SW480 (cell line): Measurements from ENCODE around the gene CCN5.
"Not testable (repeated sequence)": the region's sequence is repeated elsewhere in the genome, so short reads cannot be mapped to it uniquely, and the experiment has no call there.

ENCODE experiments used
- DNase-seq: peaks from one replicate; pipeline ENCODE4 v3.0.0-alpha.2; 2016; ENCODE audit warnings: low spot score

The CCN5 gene

DNA sequence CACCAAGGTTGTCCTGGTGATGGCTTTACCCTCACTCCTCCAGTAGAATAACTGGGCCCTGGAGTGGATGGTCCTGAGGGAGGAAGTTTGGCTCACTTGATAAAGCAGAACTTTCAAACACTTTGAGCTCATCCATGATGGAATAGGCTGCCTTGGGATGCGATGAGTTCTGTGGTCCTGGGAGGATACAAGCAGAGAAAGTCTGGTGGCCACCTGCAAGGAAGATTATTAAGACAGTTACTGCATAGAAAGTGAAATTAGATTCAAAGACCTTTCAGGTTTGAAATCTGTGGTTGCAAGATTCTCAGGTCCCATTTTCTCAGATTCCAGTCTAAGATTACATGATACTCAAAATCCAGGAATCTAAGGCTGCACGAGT, 19.9 kb upstream of the CCN5 start:
- no peak for DNase-seq

DNA sequence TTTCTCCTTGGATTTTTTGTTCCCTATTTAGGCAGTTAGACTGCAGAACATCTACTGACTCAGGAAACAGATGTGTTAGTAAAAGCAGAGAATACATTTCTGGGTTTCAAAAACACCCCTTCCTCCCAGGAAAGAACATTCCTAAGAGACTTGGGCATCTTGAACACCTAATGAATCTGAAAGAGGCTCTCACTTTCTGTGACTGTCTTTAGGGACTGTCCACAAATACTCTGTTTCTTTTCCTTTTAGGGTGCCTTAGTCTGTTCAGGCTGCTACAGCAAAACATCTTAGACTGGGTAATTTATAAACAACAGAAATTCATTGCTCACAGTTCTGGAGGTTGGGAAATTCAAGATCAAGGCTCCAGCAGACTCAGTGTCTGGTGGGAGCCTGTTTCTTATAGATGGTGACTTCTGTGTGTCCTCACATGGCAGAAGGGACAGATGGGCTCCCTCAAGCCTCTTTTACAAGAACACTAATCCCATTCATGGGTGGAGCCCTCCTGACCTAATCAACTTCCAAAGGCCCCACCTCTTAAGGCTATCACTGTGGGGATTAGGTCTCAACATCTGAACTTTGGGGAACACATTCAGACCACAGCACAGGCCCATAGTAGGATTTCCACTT, 19.4 kb upstream of the CCN5 start:
- no peak for DNase-seq

DNA sequence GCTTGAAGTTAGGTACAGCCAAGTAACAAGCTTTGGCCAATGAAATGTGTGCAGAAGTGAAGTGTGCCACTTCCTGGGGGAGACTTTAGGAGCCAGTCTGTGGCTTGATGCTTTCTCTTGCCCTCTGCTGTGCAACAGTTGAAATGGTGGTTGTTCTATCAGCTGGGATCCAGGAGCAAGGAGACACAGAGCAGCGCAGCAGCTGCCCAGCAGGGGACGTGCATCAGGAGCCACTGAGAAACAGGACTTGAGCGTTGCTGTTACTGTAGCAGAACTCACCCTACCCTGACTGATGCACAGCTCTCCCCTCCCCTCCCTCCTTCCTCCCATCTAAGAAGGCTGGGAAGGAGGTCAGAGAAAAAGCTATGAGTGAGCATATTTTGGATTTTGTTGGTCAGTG, 18.9 kb upstream of the CCN5 start:
- no peak for DNase-seq

DNA sequence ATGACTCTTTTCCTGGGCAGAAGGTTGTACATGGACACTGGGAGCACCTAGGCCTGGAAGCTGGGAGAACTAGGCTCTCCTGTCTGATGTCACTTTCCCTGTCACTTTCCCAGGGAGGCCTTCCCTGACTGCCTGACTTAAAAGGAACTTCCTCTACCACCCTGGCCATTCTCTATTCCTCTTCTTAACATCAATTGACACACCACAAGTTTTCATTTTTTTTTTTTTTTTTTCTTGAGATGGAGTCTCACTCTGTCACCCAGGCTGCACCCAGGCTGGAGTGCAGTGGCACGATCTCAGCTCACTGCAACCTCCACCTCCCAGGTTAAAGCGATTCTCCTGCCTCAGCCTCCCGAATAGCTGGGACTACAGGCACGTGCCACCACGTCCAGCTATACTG, 18.1 kb upstream of the CCN5 start:
- DNase-seq: not testable (repeated sequence)

DNA sequence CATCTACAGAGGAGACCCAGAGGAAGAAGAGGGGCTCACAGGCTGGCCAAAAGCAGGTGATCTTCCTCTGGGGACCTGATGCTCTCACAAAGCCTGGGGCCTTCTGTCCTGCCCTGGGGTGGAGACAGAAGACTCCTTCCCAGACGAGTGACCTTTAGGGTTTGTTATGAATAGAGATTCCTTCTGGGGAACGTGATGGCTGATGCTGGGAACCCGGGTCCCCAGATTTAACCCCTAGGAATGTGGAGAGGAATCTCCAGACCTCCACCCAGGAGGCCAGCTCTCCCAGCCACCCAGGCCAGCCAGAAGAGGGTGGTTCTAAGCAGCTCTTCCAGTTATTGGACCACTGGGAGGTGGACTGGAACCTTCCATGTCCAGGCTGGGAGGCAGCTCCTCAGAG, 16.8 kb upstream of the CCN5 start:
- DNase-seq: no peak

DNA sequence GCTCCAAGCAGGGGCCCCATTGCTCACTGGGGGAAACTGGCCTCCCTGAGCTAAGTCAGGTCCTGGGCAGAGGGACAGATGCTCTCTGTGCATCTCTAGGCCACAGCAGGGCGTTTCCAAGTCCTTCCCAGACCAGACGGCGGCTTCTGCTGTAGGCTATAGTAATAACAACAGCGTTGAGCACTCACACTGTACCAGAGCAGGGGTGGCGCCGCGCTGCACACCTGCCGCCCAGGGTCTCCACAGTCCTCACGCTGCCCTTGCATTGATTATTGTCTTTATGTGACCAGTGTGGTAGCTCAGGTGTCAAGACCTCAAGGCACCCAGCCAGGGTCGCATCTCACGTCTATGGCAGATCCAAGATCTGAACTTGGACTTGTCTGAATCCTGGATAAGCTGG, 14.9 kb upstream of the CCN5 start:
- no peak for DNase-seq

DNA sequence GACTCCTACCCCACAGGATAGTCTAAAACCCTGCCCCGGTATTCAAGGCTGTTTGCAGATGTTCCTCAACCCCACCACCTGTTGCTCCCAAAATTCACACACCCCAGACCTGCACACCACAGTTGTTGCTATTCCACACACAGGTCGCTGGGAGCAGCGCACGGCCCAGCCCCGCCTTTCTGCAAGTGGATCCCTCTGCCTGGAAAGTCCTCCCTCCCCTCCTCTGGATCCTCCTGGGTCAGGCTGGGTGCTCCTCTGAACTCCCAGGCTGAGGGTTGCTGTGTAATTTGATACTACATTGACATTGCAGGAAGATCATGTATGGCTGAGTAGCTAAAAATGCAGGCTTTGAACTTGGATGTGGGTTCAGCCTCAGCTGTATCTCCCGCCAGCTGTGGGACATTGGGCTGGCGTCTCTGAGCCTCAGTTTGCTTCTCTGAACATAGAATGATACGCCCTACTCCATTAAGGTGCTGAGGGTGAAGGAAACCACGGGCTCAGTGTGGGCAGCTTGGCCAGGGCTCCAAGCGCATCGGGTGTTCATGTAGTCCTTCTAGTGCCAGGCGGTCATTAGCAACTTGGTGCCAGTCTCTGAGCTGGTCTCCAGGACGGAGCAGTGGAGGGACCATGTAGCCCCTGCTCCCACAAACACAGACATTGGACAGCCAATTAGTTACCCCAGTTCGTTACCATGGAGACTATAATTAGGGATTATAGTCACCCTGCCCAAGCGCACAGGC, 13.9 kb upstream of the CCN5 start:
- DNase-seq: peak; percentile 81

DNA sequence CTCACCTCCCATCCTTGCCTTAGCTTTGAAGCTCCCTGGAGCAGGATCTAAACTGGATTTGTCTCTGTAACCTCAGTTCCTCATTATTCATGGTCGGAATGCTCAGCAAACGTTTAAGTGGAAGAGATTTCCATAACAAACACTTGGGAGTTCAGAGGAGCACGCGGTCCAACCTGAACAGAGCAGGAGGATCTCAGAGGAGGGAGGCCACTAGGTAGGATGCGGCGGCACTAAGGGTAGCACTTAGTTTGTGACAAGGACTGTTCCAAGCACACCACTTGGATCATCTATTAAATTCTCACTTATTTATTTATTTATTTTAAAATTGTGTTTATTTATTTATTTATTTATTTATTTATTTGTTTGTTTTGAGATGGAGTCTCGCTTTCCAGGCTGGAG, 13.3 kb upstream of the CCN5 start:
- DNase-seq: no peak

DNA sequence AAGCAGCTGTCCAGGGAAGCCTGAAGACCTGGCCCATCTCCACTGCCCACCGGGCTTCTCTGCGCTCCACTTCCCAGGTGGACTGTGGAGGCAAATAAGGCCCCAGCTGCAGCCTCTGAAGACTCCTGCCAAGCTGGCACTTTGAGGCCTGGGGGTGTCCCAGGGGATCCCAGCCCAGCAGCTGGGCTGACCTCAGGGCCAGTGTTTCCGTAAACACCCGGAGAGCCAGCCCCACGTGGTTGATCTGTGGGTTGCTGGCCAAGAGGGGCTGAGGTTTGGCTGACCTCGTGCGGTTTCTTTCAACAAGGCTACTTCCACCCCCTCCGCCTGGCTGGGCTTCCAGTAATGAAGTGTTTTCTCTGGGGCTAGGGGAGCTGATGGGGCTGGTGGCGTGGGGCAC, 12.4 kb upstream of the CCN5 start:
- peak; percentile 46 for DNase-seq

DNA sequence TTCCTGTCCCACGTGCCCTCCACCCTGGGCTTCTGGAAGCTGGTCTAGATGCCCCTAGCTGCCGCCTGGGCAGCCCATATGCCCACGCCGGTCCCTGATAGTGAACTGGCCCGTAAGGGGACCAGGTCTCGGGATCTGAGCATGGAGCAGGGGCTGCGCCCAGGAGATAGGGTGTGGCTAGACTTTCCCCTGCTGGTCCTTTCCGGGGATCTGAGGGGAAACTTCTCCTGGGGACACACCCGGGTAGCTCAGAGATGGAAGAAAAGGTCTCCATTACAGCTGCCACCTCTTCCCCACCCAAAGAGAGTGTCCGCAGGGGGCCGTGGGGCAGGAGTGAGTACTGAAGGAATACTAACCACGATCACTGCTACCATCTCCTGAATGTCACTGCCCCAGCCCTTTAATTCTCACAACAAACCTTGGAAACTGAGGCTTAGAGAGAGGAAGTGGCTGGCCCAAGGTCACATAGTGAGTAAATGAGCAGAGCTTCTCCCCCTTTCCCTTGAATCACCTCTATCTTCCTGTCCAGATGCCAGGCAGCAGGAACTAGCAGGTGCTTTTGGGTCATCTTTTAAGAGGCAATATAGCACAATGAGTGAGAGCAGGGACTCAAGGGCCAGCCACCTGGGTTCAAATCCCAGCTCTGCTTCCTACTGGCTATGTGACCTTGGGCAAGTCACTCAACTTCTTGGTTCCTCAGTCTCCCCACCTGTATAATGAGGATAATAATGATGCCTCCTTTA, 11.8 kb upstream of the CCN5 start:
- DNase-seq: no peak

DNA sequence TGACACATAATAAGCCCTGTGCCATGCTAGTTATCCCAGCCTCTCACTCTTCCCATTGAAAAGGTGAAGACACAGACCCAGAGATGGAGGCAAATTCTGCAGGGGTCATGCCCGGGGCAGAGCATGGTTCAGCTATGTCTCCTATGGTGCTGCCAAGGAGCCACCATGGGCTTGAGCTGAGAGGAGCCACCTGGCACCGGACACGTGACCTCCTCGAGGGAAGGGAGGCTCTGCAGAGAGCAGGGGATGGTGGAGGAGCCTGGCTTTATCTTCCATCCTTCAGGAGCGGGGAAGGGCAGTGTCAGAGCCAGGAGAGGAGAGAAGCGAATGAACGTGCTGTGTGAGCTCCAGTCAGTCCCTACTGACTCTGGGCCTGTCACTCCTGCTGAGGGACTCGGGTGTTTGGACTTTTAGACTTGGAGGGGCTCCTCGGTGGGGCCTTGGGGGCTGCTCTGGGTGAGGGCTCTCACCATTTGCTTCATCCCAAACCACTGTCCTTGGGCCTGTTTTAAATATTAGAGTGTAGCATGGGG, 11.1 kb upstream of the CCN5 start:
- no peak for DNase-seq

DNA sequence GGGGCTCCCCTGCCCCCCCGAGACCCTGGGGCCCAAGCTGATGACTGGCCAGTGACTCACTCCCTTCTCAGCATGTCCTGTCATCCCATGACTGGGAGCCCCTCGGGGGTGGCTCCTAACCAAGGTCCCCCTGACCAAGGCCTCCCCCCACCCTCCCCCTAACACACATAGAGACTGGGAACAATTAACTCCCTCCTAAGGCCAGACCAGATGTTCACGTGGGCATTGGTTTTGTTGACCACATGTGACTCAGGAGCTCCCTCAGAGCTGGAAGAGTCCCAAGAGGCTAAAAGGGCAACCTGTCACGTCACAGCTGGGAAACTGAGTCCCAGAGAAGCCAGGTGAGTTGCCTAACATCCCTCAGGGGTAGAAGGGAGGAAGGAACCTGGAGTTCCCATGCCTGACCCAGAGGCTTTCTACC, 10.6 kb upstream of the CCN5 start:
- DNase-seq: no peak

DNA sequence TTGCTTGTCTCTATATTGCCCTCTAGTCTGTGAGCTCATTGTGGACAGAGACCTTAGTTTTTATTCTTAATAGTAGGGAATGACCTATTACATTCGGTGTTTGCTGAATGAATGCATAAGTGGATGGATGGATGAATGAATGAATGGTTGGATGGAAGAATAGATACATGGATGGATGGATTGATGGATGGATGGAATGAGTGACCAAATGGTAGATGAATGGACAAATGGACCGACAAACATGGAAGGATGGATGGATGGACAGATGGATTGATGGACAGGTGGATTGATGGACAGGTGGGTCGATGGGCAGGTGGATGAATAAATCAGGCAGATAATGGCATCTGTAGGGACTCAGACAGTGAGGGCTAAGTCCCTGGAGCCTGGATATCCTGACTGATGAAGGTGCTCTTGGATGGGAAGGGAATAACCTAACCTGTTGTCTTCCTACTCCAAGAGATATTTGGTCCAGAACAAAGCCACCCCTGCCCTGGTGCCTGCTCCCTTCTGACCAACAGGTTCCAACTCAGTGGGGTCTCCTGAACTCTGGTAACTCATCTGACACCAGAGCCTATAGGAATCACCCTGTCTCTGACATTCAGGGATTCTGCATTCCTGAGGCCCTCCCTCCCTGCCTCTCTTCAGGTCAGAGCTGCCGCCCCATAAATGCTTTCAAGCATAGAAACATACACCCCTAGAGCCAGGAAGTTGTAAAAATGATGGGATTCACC, 9.6 kb upstream of the CCN5 start:
- DNase-seq: no peak

DNA sequence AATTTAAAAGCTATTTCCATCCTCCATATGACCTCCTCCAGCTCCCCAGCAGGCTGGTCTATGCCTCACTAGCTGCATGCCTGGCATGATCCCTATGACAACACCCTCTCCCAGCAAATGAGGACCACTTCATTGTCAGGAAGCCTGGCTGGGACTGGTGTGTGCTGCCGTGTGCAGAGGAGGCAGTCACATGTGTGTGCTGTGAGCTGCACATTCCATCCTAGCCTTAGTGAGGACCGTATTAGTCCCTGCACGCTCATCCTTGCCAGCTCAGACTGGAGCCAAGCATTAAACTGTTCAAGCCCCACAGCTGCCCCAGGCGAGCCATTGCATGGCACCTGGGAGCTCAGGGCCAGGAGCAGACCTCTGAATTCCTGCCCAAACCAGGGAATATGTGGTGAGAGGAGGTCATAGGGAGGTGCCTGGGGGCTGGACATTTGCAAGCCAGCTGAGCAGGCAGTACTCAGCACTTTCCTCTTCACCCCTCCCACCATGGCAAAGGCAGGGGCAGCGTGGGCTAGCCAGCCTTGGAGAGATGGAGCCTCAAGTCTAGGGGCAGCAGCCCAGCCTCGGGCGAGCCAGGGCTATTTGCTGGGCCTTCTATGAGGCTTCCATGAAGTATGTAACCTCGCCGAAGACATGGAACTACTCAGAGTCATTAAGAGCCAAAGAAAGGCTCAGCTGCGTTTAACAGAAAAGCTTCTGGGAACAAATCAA, 8.7 kb upstream of the CCN5 start:
- no peak for DNase-seq

DNA sequence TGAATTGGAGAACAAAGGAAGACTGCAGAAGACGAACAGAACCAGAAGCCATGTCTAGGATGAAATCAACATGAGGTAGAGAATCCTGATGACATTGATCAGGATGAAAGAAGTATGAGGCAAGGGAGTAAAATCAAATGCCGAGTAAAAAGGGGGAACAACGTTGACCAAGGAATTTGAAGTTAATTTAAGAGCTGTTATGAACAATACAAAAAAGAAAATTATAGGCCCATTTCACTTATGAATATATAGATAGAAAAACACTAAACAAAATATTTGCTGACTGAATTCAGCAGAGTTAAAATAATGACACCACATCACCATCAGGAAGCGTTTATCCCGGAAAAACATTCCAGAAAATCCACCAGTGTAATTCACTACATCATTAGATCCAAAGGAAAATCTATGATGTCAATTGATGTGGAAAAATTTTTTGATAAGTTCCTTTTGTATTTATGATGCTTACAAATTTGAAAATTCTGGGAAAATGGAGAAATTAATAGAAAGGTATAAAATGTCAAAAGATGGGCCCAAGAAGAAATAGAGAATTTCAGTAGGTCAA, 8.1 kb upstream of the CCN5 start:
- DNase-seq: no peak

DNA sequence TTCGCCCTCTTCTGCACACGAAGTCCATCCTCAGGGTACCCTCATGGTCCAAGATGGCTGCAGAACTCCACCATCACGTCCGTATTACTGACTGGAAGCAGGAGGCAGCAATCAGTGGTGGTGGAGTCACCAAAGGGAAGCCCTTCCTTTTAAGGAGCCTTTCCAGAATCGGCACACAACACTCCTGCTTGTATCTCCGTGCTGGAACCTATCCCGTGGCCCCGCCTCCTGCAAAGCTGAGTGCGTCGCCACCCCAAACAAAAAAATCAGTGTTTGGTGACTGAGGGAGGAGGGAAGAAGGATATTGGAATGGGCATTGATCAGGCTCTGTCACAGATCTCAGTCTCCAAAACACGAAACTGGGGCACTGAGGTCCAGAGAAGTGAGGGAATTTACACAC, 5.8 kb upstream of the CCN5 start:
- DNase-seq: no peak

DNA sequence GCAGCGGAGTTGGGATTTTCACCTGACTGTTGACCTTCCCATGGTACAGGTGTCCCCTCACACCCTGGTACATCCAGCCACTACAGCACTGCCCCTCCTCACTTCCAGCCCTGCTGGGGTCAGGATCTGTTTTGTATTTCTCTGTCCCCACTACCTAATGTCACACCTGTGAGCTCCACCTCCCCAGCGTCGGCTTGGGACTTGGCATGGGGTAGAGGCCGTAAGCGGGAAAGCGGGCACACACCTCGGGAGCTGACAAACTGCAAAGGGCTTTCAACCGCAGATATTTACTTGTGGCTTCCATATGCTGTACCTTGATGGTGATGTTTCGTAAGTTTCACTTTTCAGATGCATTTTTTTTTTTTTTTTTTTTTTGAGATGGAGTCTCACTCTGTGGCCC, 5.4 kb upstream of the CCN5 start:
- DNase-seq: no peak

DNA sequence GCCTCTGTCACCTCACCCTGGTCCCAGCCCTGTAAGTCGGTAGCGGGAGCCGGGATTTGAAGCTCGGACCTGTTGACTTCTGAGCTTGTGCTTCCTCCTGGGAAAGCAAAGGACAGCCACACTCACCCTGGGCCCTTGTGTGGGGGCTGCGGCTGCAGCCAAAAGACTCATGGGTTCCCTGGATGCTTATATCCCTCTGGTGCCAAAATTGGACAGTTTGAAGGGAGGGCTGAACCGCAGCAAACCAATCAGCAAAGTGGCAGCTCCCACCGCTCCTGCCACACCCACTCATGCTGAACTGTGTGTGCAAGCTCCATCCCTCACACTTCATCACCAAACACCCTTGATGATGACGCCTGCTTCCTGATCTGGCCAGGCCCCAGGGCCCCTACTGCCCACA, 3.9 kb upstream of the CCN5 start:
- DNase-seq: no peak

DNA sequence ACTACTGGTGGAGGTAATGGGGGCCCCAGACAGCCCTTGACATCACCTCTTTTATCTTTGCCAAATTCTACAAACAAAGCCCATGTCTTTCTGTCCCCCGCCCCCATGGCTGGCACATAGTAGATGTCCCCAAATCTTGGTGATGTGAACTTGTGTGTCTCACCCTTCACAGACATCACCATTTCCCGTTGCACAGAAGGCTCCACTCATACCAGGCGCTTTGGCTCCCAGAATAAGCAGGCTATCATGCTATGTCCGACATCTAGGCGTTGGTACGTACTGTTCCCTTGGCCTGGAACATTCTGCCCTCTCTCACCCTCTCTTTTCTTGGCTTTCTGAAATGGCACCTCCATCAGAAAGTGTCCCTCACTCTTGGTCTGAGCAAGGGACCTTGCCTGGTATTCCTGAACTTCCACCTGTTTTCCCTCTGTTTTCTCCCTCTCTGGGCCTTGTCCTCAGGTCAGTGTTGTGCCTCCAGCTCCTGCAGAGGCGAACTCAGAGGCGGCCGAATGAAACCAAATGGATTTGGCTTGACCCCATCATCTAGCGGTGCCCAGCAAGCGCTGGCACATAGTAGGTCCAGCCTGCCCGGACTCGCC, 968 bp upstream of the CCN5 start:
- no peak for DNase-seq

DNA sequence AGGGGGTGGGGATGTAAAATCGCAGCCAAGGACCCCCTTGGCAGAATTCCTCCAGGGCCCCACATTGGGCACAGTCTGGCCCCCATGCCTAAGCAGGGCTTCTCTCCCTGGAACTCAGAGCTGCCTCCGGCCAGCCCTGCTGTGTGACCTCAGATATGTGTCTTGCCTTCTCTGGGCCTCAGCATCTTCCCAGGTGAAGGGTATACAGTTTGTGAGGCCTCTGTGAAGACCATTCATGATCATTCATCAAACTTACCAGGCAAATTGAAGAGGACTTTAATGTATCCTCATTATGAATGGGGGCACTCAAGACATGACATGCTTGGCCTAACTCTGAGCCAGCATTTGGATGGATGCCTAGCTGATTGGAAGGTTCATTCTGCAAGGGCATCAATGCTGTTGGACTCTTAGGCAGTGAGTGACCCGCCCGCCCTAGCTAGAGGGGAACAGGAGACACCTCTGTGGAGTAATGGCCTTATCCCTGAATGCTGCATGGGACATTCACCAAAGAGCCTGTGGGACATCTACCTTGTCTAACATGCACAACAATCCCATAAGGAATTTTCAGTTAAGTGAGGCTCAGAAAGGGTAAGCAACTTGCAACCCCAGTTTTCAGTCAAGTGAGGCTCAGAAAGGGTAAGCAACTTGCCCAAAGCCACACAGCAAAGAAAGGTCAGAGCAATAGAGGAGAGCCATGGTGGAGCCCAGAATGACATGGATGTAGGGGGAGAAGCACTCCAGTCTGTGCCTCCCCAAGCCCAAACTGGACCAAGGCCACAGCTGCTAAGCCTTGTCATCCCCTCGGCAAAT, 535 bp downstream of the CCN5 start:
- no peak for DNase-seq
